Measurements from ENCODE around the gene NECAB3.

NECAB3 gene

GRCh38 chr20:33719277-33719988, 45.2 kb upstream of the NECAB3 start:
- Histone ChIP-seq H3K4me2 (ENCODE audit: low read length) (peak overlapping the region; percentile 77), H3F3A (ENCODE audit: control insufficient read depth, insufficient read depth) (no peaks in the 10 kb centered on the region), H3K9me3 (ENCODE audit: control insufficient read depth, insufficient read depth, low read length) (no peaks in the 10 kb centered on the region), H3K27ac (ENCODE audit: low read depth, low read length) (peak overlapping the region; percentile 25; the same call in 1 of the 2 replicates), H3K4me1 (ENCODE audit: control insufficient read depth, low read length) (peaks cover 21% of the 10 kb centered on the region), H3K9me2 (replicated peaks; ENCODE audit: control insufficient read depth, low read length) (no peaks in the 10 kb centered on the region), H3K27me3 (ENCODE audit: control insufficient read depth, low read length) (no peaks in the 10 kb centered on the region), H3K79me2 (ENCODE audit: control insufficient read depth, low read length) (peaks cover 3% of the 10 kb centered on the region; the same call in 1 of the 2 replicates), H3K4me3 (ENCODE audit: low read length) (peak overlapping the region; percentile 82), H3K36me3 (ENCODE audit: control insufficient read depth, low read length) (no peaks in the 10 kb centered on the region), H4K20me1 (ENCODE audit: control insufficient read depth, insufficient read depth, low read depth, low read length) (no peaks in the 10 kb centered on the region)
- TF ChIP-seq, protein P1, sequence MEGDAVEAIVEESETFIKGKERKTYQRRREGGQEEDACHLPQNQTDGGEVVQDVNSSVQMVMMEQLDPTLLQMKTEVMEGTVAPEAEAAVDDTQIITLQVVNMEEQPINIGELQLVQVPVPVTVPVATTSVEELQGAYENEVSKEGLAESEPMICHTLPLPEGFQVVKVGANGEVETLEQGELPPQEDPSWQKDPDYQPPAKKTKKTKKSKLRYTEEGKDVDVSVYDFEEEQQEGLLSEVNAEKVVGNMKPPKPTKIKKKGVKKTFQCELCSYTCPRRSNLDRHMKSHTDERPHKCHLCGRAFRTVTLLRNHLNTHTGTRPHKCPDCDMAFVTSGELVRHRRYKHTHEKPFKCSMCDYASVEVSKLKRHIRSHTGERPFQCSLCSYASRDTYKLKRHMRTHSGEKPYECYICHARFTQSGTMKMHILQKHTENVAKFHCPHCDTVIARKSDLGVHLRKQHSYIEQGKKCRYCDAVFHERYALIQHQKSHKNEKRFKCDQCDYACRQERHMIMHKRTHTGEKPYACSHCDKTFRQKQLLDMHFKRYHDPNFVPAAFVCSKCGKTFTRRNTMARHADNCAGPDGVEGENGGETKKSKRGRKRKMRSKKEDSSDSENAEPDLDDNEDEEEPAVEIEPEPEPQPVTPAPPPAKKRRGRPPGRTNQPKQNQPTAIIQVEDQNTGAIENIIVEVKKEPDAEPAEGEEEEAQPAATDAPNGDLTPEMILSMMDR (IDR thresholded peaks at IDR 0.05; ENCODE audit: low read depth, low read length, poor library complexity, severe bottlenecking), result no peak
- TF ChIP-seq EZH2phosphoT487 (IDR thresholded peaks at IDR 0.05; ENCODE audit: borderline replicate concordance, low read length), result no peak

DNA sequence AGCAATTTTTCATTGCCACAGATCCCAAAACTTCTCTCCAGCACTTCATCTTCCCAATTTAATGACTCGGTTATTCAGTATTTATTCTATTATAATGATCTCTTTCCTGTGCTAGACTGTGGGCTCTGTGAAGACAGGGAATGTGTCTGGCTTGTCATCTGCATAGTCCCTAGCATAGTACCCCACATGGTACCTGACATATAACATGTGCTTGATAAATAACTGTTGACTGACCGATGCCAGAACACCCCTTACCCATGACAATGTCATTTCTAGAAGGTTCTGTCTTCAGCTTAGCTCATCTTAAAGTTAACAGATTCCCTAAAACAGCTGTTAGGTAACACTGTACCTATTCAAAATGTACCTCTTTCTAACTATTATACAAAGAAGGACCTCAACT, 42.3 kb upstream of the NECAB3 start:
- H4K20me1 ChIP-seq (ENCODE audit: control insufficient read depth, insufficient read depth, low read depth, low read length), result no peaks in the 10 kb centered on the region

DNA sequence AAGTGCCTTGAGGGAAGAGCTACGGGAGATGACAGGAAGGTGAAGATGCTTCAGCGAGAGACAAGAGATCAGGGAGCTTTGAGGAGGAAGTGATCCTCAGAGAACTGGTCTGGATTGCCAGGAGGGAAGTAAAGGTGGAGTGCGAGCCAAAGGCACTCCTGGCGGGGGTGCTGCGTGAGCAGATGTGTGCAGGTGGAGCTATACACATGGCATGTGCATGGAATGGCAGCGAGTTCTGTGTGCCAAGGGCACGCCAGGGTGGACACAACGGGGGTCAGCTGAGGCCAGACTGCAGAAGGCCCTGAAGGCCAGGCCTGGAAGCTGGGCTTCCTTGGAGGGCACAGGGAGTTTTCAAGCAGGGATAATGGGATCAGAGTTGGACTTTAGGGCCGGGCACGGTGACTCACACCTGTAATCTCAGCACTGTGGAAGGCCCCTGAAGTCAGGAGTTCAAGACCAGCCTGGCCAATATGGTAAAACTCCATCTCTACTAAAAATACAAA, 39.7 kb upstream of the NECAB3 start:
- Histone ChIP-seq H3K4me2 (ENCODE audit: low read length) (no peak overlapping the region), H3K4me3 (ENCODE audit: low read length) (no peak overlapping the region), H3K4me1 (ENCODE audit: control insufficient read depth, low read length) (peaks cover under 1% of the 10 kb centered on the region; the same call in 1 of the 2 replicates), H3K79me2 (ENCODE audit: control insufficient read depth, low read length) (no peaks in the 10 kb centered on the region), H3K9me2 (replicated peaks; ENCODE audit: control insufficient read depth, low read length) (no peaks in the 10 kb centered on the region), H3K36me3 (ENCODE audit: control insufficient read depth, low read length) (no peaks in the 10 kb centered on the region), H3F3A (ENCODE audit: control insufficient read depth, insufficient read depth) (no peaks in the 10 kb centered on the region), H3K9me3 (ENCODE audit: control insufficient read depth, insufficient read depth, low read length) (no peaks in the 10 kb centered on the region), H4K20me1 (ENCODE audit: control insufficient read depth, insufficient read depth, low read depth, low read length) (no peaks in the 10 kb centered on the region), H3K27ac (ENCODE audit: low read depth, low read length) (no peak overlapping the region), H3K27me3 (ENCODE audit: control insufficient read depth, low read length) (no peaks in the 10 kb centered on the region)
- no peak for TF ChIP-seq EZH2phosphoT487 (IDR thresholded peaks at IDR 0.05; ENCODE audit: borderline replicate concordance, low read length)
- TF ChIP-seq, protein P1 (IDR thresholded peaks at IDR 0.05; ENCODE audit: low read depth, low read length, poor library complexity, severe bottlenecking), result no peak

More for the DNA sequence above, 42.3 kb upstream of the NECAB3 start:
- Histone ChIP-seq H3K4me2 (ENCODE audit: low read length) (no peak overlapping the region), H3K4me3 (ENCODE audit: low read length) (no peak overlapping the region), H3K4me1 (ENCODE audit: control insufficient read depth, low read length) (peaks cover 21% of the 10 kb centered on the region), H3K27ac (ENCODE audit: low read depth, low read length) (no peak overlapping the region), H3K9me3 (ENCODE audit: control insufficient read depth, insufficient read depth, low read length) (no peaks in the 10 kb centered on the region), H3K79me2 (ENCODE audit: control insufficient read depth, low read length) (peaks cover 3% of the 10 kb centered on the region; the same call in 1 of the 2 replicates), H3F3A (ENCODE audit: control insufficient read depth, insufficient read depth) (no peaks in the 10 kb centered on the region), H3K36me3 (ENCODE audit: control insufficient read depth, low read length) (no peaks in the 10 kb centered on the region), H3K9me2 (replicated peaks; ENCODE audit: control insufficient read depth, low read length) (no peaks in the 10 kb centered on the region), H3K27me3 (ENCODE audit: control insufficient read depth, low read length) (no peaks in the 10 kb centered on the region)
- TF ChIP-seq EZH2phosphoT487 (IDR thresholded peaks at IDR 0.05; ENCODE audit: borderline replicate concordance, low read length), result no peak
- TF ChIP-seq, protein P1 (IDR thresholded peaks at IDR 0.05; ENCODE audit: low read depth, low read length, poor library complexity, severe bottlenecking), result no peak

All from DOHH2 (cell line).